HEK293 (cell line): ENCODE results near the gene CIRBP.
A peak's percentile ranks its signal among the peaks of the same experiment; 100 is the strongest.

Source experiments
- AEBP2 ChIP-seq: fragments of 450-650 bp; formaldehyde crosslinking; IDR thresholded peaks from 2 replicates; pipeline ENCODE4 v1.5.1; 2016; ENCODE audit warnings: missing biosample characterization, missing genetic modification characterization, borderline replicate concordance
- KLF8 ChIP-seq: fragments of 450-650 bp; formaldehyde crosslinking; IDR thresholded peaks from 2 replicates; pipeline ENCODE4 v1.5.1; 2016; ENCODE audit warnings: missing biosample characterization, missing genetic modification characterization
- MYNN ChIP-seq: fragments of 450-650 bp; formaldehyde crosslinking; IDR thresholded peaks from 2 replicates; pipeline ENCODE4 v1.5.1; 2016; ENCODE audit warnings: missing biosample characterization, missing genetic modification characterization, borderline replicate concordance
- TRIM28 ChIP-seq: IDR thresholded peaks from 2 replicates; pipeline ENCODE4 v1.6.1; 2011; ENCODE audit warnings: low read length, control low read depth, borderline replicate concordance
- TSHZ1 ChIP-seq: fragments of 450-650 bp; formaldehyde crosslinking; IDR thresholded peaks from 2 replicates; pipeline ENCODE4 v1.5.1; 2016; ENCODE audit warnings: missing biosample characterization, missing genetic modification characterization, borderline replicate concordance
- YY2 ChIP-seq: fragments of 450-650 bp; formaldehyde crosslinking; IDR thresholded peaks from 2 replicates; pipeline ENCODE4 v1.5.1; 2016; ENCODE audit warnings: missing biosample characterization, missing genetic modification characterization
- ZBTB17 ChIP-seq: fragments of 450-650 bp; formaldehyde crosslinking; IDR thresholded peaks from 2 replicates; pipeline ENCODE4 v1.5.1; 2016; ENCODE audit warnings: missing biosample characterization, missing genetic modification characterization
- ZBTB6 ChIP-seq: fragments of 450-650 bp; formaldehyde crosslinking; IDR thresholded peaks from 2 replicates; pipeline ENCODE4 v1.5.1; 2017; ENCODE audit warnings: missing biosample characterization, missing genetic modification characterization
- ZNF114 ChIP-seq: fragments of 450-650 bp; formaldehyde crosslinking; IDR thresholded peaks from 2 replicates; pipeline ENCODE4 v1.5.0; 2017; ENCODE audit warnings: missing biosample characterization, missing genetic modification characterization
- ZNF140 ChIP-seq: fragments of 450-650 bp; formaldehyde crosslinking; IDR thresholded peaks from 2 replicates; pipeline ENCODE4 v1.5.1; 2016; ENCODE audit warnings: missing biosample characterization, missing genetic modification characterization
- ZNF18 ChIP-seq: fragments of 450-650 bp; formaldehyde crosslinking; IDR thresholded peaks from 2 replicates; pipeline ENCODE4 v1.5.1; 2016; ENCODE audit warnings: missing biosample characterization, missing genetic modification characterization
- ZNF202 ChIP-seq: fragments of 450-650 bp; formaldehyde crosslinking; IDR thresholded peaks from 2 replicates; pipeline ENCODE4 v1.5.1; 2016; ENCODE audit warnings: missing biosample characterization, missing genetic modification characterization, borderline replicate concordance
- ZNF221 ChIP-seq: fragments of 450-650 bp; formaldehyde crosslinking; IDR thresholded peaks from 2 replicates; pipeline ENCODE4 v1.5.1; 2017; ENCODE audit warnings: missing biosample characterization, missing genetic modification characterization, borderline replicate concordance
- ZNF280C ChIP-seq: fragments of 450-650 bp; formaldehyde crosslinking; IDR thresholded peaks from 2 replicates; pipeline ENCODE4 v1.5.1; 2016; ENCODE audit warnings: missing biosample characterization, missing genetic modification characterization
- ZNF354C ChIP-seq: fragments of 450-650 bp; formaldehyde crosslinking; IDR thresholded peaks from 2 replicates; pipeline ENCODE4 v1.5.1; 2016; ENCODE audit warnings: missing biosample characterization, missing genetic modification characterization, low read depth, borderline replicate concordance
- ZNF394 ChIP-seq: fragments of 450-650 bp; formaldehyde crosslinking; IDR thresholded peaks from 2 replicates; pipeline ENCODE4 v1.5.1; 2016; ENCODE audit warnings: missing biosample characterization, missing genetic modification characterization, mild to moderate bottlenecking, moderate library complexity, borderline replicate concordance
- ZNF501 ChIP-seq: fragments of 450-650 bp; formaldehyde crosslinking; IDR thresholded peaks from 2 replicates; pipeline ENCODE4 v1.5.1; 2016; ENCODE audit warnings: missing biosample characterization, missing genetic modification characterization
- ZNF561 ChIP-seq: fragments of 450-650 bp; IDR thresholded peaks from 2 replicates; pipeline ENCODE4 v1.5.1; 2018; ENCODE audit warnings: missing biosample characterization, missing genetic modification characterization, borderline replicate concordance
- ZNF580 ChIP-seq: fragments of 450-650 bp; formaldehyde crosslinking; IDR thresholded peaks from 2 replicates; pipeline ENCODE4 v1.5.1; 2016; ENCODE audit warnings: missing biosample characterization, missing genetic modification characterization
- ZNF610 ChIP-seq: fragments of 450-650 bp; formaldehyde crosslinking; IDR thresholded peaks from 2 replicates; pipeline ENCODE4 v1.5.1; 2016; ENCODE audit warnings: missing biosample characterization, missing genetic modification characterization, borderline replicate concordance
- ZNF621 ChIP-seq: fragments of 450-650 bp; formaldehyde crosslinking; IDR thresholded peaks from 2 replicates; pipeline ENCODE4 v1.5.1; 2017; ENCODE audit warnings: missing biosample characterization, missing genetic modification characterization
- ZNF624 ChIP-seq: fragments of 450-650 bp; formaldehyde crosslinking; IDR thresholded peaks from 2 replicates; pipeline ENCODE4 v1.5.1; 2017; ENCODE audit warnings: missing biosample characterization, missing genetic modification characterization
- ZNF658 ChIP-seq: fragments of 450-650 bp; formaldehyde crosslinking; IDR thresholded peaks from 2 replicates; pipeline ENCODE4; 2016; ENCODE audit warnings: missing biosample characterization, missing genetic modification characterization
- ZNF670 ChIP-seq: fragments of 450-650 bp; formaldehyde crosslinking; IDR thresholded peaks from 2 replicates; pipeline ENCODE4 v1.5.1; 2016; ENCODE audit warnings: missing biosample characterization, missing genetic modification characterization, low read depth
- ZNF704 ChIP-seq: fragments of 450-650 bp; formaldehyde crosslinking; IDR thresholded peaks from 2 replicates; pipeline ENCODE4 v1.5.1; 2016; ENCODE audit warnings: missing biosample characterization, missing genetic modification characterization
- ZNF777 ChIP-seq: fragments of 450-650 bp; formaldehyde crosslinking; IDR thresholded peaks from 2 replicates; pipeline ENCODE4 v1.5.1; 2017; ENCODE audit warnings: missing biosample characterization, missing genetic modification characterization, borderline replicate concordance
- ZNF785 ChIP-seq: fragments of 450-650 bp; formaldehyde crosslinking; IDR thresholded peaks from 2 replicates; pipeline ENCODE4 v1.5.1; 2016; ENCODE audit warnings: missing biosample characterization, missing genetic modification characterization

CIRBP gene

GRCh38 chr19:1251330-1252220 lies 17.6 kb upstream of the CIRBP start (continued):
- TF ChIP-seq TSHZ1 (tag by site-specific recombination) (no peak), ZNF580 (tag by site-specific recombination) (no peak), ZNF658 (no peak), ZNF610 (tag by site-specific recombination) (no peak), KLF8 (tag by site-specific recombination) (peak; percentile 45), ZNF140 (tag by site-specific recombination) (no peak), ZNF785 (tag by site-specific recombination) (no peak), ZNF670 (no peak), YY2 (tag by site-specific recombination) (no peak), ZNF624 (no peak), ZNF18 (no peak), ZBTB6 (no peak), ZNF354C (no peak), ZBTB17 (tag by site-specific recombination) (no peak), ZNF114 (no peak), ZNF394 (tag by site-specific recombination) (peak; percentile 49; the same call in 1 of the 2 replicates), AEBP2 (no peak), ZNF561 (no peak), ZNF221 (tag by site-specific recombination) (no peak), ZNF777 (no peak), ZNF202 (tag by site-specific recombination) (no peak), MYNN (no peak), ZNF704 (tag by site-specific recombination) (no peak), ZNF280C (tag by site-specific recombination) (no peak), ZNF621 (no peak), ZNF501 (tag by site-specific recombination) (no peak; the same call in 1 of the 2 replicates), TRIM28 (no peak)
